GM18499 (cell line): Measurements from ENCODE around the gene MGAT5.

Source experiments
- ATAC-seq: cut with Tn5 transposase; IDR thresholded peaks from one replicate; pipeline ENCODE4 v1.9.1; 2021; ENCODE audit warnings: moderate number of reproducible peaks; ENCODE audit not compliant: insufficient read depth, unreplicated experiment

MGAT5 gene

GRCh38 chr2:134231301-134231964 is 22.4 kb upstream of the MGAT5 start:
- ATAC-seq = no peak

DNA sequence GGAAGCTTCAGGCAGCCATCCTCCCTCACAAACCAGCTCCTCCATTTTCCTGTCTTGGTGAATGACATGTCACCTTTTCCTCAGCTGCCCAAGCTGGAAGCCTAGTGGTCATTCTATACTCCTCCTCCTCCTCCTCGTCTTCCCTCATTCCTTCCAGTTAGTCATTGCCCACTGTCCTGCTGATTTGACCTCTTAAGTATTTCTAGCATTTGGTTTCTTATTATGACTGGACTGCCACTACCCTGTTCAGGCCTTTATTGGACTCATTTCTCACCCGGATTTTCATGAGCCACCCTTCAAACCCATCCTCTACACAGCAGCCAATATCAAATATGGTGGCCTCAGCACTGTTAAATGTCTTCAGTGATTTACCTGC is 21.9 kb upstream of the MGAT5 start:
- no peak for ATAC-seq

- ATAC-seq = no peak
Measured at GRCh38 chr2:134232461-134232860, 21.4 kb upstream of the MGAT5 start.

DNA sequence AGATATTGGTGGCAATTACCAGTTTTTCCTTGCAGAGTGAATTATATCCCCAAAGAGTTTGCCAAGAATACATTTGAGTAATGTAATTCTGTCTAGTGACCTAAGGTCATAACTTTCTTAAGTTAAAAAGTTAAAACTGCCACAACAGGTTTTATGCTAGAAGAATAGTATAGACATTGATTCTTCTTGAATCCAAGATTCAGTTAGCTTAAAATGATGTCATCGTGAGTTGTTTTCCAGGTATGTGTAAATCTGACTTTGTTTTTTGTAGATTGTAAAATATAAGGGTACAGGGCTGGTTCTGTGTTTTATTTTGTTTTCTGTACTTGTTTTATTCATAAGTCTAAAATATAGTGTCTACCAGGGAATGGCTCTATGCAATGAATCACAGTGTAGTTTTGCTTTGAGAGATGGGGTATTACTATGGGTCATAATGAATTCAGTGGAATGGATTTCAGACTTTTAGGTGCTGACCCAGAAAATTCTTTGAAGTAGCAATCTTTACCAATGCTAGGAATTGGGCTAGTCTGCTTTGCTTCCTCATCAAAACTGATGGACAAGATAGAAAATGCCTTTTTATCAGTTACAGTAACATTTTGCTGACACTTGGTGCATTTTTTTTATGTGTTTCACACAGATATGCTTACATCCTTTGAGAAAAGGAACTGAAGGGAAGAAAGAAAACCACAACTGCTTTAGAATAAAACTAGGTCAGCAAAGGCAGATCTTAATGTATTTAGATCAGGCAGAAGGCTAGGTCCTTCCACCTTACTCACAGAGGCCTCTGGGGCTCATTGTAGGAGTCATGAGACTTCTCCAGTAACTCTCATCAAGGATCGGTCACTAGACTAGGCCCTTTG is 20.8 kb upstream of the MGAT5 start:
- ATAC-seq = peak; percentile 21

DNA sequence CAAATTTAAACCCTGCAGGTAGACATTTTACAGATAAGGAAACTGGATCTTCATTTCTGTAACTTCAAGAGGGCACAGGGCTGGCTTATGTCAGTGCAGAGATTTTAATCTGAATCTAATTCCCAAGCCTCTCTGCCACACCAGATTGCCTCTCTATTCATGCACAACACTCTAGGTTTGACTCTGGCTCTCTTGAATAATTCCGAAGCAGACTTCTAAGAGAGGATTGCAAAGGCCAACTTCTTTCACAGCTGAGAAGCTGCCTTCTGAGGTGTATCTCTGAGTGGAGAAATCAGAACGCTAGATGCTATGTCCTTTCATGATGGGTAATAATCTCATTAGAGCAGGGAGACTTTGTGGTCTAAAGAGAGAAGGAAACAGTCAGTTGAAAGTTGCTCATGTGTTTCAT is 20.1 kb upstream of the MGAT5 start:
- ATAC-seq = peak; percentile 52

DNA sequence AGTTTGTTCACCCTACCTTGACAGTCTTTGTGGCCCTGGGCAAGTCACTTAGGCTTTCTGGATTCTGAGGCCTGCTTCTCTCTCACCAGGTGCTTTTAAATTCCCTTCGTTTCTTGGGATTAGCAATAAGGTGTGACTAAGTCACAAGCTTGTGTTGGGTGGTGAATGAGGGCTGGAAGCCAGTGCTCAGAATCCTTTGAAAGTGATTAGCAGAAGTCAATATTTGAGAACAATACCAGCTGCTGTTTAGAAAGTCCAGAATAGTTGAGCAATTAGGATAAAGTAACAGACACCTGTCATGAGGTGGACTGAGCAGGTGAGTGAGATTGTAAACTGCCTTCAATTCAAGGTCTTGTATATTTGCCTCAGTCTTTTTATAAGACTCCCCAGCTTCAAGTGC is 19.3 kb upstream of the MGAT5 start:
- ATAC-seq = no peak

DNA sequence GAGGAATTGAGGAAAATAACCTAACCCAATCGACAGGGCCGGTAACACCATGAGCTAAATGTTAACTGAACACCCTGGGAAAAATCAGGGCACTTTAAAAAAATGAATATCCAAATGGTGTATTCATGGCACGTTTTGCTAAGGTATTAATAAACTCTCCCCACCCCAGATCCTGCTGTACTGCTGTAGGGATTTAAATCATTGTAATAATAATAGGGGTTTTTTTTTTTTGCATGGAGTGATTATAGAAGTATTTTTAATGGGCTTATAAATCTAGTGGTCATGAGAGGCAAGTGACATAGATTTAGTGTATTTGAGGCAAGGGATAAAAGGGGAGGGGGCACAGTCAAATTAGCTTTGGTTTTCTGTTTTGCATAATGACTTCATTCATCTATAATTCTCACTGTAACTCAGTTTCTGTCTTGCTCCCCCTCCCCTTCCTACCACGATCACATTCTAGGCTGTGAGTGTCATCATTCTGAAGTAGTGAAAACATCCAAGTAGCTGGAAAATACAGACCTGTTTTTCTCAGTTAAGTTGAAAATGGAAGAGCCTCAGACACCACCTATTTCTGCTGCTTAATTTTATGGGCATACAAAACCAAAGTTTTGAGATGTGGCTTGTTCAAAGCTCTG is 18.2 kb upstream of the MGAT5 start:
- no peak for ATAC-seq

- ATAC-seq = no peak
Measured at GRCh38 chr2:134238371-134238770, 15.5 kb upstream of the MGAT5 start.

GRCh38 chr2:134240061-134240460 is 13.8 kb upstream of the MGAT5 start:
- ATAC-seq = no peak

- no peak for ATAC-seq
Measured at GRCh38 chr2:134241911-134242310, 12.0 kb upstream of the MGAT5 start.

GRCh38 chr2:134243244-134243643 is 10.6 kb upstream of the MGAT5 start:
- no peak for ATAC-seq

- no peak for ATAC-seq
Measured at GRCh38 chr2:134244086-134244485, 9.8 kb upstream of the MGAT5 start.

DNA sequence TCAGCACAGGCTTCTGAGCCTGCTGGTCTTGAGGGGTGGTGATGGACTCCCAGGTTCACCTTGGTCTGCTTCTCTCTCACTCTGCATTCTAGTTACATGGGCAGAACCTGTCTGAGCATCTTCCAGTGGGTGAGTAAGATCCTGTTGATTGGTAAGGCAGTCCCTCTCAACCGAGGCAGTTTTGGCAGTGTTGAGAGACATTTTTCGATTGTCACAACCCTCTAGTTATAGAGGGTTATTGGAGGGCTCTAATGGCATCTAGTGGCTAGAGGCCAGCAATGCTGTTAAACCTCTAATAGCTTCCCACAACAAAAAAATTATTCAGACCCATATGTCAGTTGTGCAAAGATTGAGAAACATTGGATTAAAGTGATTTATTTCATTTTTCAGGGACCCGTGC is 9.3 kb upstream of the MGAT5 start:
- no peak for ATAC-seq

- no peak for ATAC-seq
Measured at GRCh38 chr2:134245340-134245984, 8.4 kb upstream of the MGAT5 start.

GRCh38 chr2:134246154-134246874 is 7.6 kb upstream of the MGAT5 start:
- no peak for ATAC-seq

- peak; percentile 32 for ATAC-seq
Measured at GRCh38 chr2:134247679-134248078, 6.2 kb upstream of the MGAT5 start.

GRCh38 chr2:134248913-134249312 is 5.0 kb upstream of the MGAT5 start:
- ATAC-seq = no peak

DNA sequence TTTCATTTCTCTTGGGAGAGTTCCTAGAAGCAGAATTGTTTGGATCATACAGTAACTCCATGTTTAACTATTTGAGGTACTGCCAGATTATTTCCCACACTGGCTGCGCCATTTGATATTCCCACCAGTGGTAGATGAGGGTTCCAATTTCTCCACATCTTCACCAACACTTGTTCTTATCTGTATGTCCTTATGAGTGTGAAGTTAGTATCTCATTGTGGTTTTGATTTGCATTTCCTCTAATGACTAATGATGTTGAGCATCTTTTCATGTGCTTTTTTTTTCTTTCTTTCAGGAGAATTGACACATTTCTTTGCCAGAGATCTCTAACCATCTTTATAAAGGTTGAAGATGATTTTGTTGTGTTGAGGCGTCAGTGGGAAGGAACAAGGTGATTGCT is 4.1 kb upstream of the MGAT5 start:
- no peak for ATAC-seq

- ATAC-seq = no peak
Measured at GRCh38 chr2:134250840-134251461, 2.9 kb upstream of the MGAT5 start.
